Dermis blood vessel endothelial cell (primary cell): ENCODE data around the gene SMARCA2. TPM values are rescaled to one million over a fixed set of nuclear protein-coding genes. Genes with fewer than 3 reads are reported as not detected.
A peak's percentile ranks its signal among the peaks of the same experiment; 100 is the strongest.

Experiments used
- DNase-seq: peaks from one replicate; pipeline ENCODE4 v3.0.0; 2010
- total RNA-seq: library from RNA; depleted of rRNA; stranded (reverse); fragments of >200 nt; gene quantifications from 2 replicates; pipeline ENCODE4 v1.2.3, GENCODE V29; 2014

The SMARCA2 gene
- total RNA-seq, result 108 and 132 TPM in 2 replicates

- peak; percentile 97 for DNase-seq
Measured at GRCh38 chr9:2014696-2015580, at the start of gene SMARCA2. SMARCA2 (plus strand) TSS chr9:2015347; CDS start chr9:2029023, 13,676 bp downstream.

GRCh38 chr9:1966725-1967366 lies 48.3 kb upstream of the SMARCA2 start:
- DNase-seq, result no peak

- no peak for DNase-seq
Measured at GRCh38 chr9:1969160-1969559, 46.0 kb upstream of the SMARCA2 start.

GRCh38 chr9:1969898-1970297 lies 45.2 kb upstream of the SMARCA2 start:
- DNase-seq, result no peak

- DNase-seq, result no peak
Measured at GRCh38 chr9:1972672-1973071, 42.5 kb upstream of the SMARCA2 start.

- no peak for DNase-seq
Measured at GRCh38 chr9:1977026-1977425, 38.1 kb upstream of the SMARCA2 start.

GRCh38 chr9:1978941-1979340 lies 36.2 kb upstream of the SMARCA2 start:
- no peak for DNase-seq

- no peak for DNase-seq
Measured at GRCh38 chr9:1979741-1980367, 35.3 kb upstream of the SMARCA2 start.

GRCh38 chr9:1980387-1980786 lies 34.8 kb upstream of the SMARCA2 start:
- DNase-seq, result no peak

- no peak for DNase-seq
Measured at GRCh38 chr9:1982074-1982473, 33.1 kb upstream of the SMARCA2 start.

- no peak for DNase-seq
Measured at GRCh38 chr9:1986341-1986740, 28.8 kb upstream of the SMARCA2 start.

GRCh38 chr9:1989500-1989899 lies 25.6 kb upstream of the SMARCA2 start:
- no peak for DNase-seq

- DNase-seq, result no peak
Measured at GRCh38 chr9:1994180-1994579, 21.0 kb upstream of the SMARCA2 start.

- DNase-seq, result no peak
Measured at GRCh38 chr9:1995084-1995483, 20.1 kb upstream of the SMARCA2 start.

- no peak for DNase-seq
Measured at GRCh38 chr9:1996156-1996555, 19.0 kb upstream of the SMARCA2 start.

GRCh38 chr9:1997646-1998045 lies 17.5 kb upstream of the SMARCA2 start:
- no peak for DNase-seq

GRCh38 chr9:1998111-1998510 lies 17.0 kb upstream of the SMARCA2 start:
- no peak for DNase-seq

GRCh38 chr9:2000314-2000713 lies 14.8 kb upstream of the SMARCA2 start:
- no peak for DNase-seq

- no peak for DNase-seq
Measured at GRCh38 chr9:2008372-2008771, 6.8 kb upstream of the SMARCA2 start.

GRCh38 chr9:2012347-2012746 lies 2.8 kb upstream of the SMARCA2 start:
- DNase-seq, result no peak

GRCh38 chr9:2013743-2014475 lies 1.2 kb upstream of the SMARCA2 start:
- no peak for DNase-seq

- peak; percentile 62 for DNase-seq
Measured at GRCh38 chr9:2015581-2016407, 647 bp downstream of the SMARCA2 start.
